IMR-90 (cell line): Measurements from ENCODE around the gene COL24A1. TPM values are rescaled to one million over a fixed set of nuclear protein-coding genes. Genes with fewer than 3 reads are reported as not detected.

Experiments
- ATAC-seq: fragments of 200-7000 bp; cut with Tn5 transposase; 2 replicates; pipeline ENCODE4 v1.9.1; 2020; ENCODE audit warnings: low read depth, mild to moderate bottlenecking, moderate library complexity
- BruUV-seq: library from RNA; stranded (reverse); fragments of 400-500 nt; replicated peaks from 2 replicates; lab custom pipeline; 2021; lab: Mats Ljungman, UMichigan
- CTCF ChIA-PET: fragments of 300-600 bp; formaldehyde crosslinking; extraction: SDS; loops from one replicate; lab custom pipeline; 2021; ENCODE audit warnings: antibody characterized with exemption; lab: Yijun Ruan, JAX
- POLR2A ChIA-PET: fragments of 300-600 bp; sonication (Branson Sonifier 250); formaldehyde crosslinking; loops from one replicate; lab custom pipeline; 2022; ENCODE audit warnings: antibody characterized with exemption; ENCODE audit not compliant: unreplicated experiment; lab: Charles Lee
- DNase-seq: peaks from one replicate; pipeline ENCODE4 v3.0.0; 2013
- H2AFZ ChIP-seq: replicated peaks from 2 replicates; pipeline ENCODE3; 2013; ENCODE audit warnings: low read length, mild to moderate bottlenecking; ENCODE audit not compliant: poor library complexity
- H2AK5ac ChIP-seq: 2 replicates; pipeline ENCODE4 v1.6.1; 2013; ENCODE audit warnings: low read depth, low read length, inconsistent platforms
- H2AK9ac ChIP-seq: replicated peaks from 2 replicates; pipeline ENCODE3; 2013; ENCODE audit warnings: mild to moderate bottlenecking, low read depth, low read length, moderate library complexity; ENCODE audit not compliant: poor library complexity
- H2BK120ac ChIP-seq: 2 replicates; pipeline ENCODE4 v1.6.1; 2013; ENCODE audit warnings: low read depth, low read length, inconsistent platforms
- H2BK15ac ChIP-seq: 3 replicates; pipeline ENCODE4 v1.6.1; 2013; ENCODE audit warnings: low read depth, low read length, inconsistent platforms
- H2BK20ac ChIP-seq: 2 replicates; pipeline ENCODE4 v1.6.1; 2013; ENCODE audit warnings: low read depth, mild to moderate bottlenecking, inconsistent platforms, low read length, moderate library complexity
- H2BK5ac ChIP-seq: 2 replicates; pipeline ENCODE4 v1.6.1; 2013; ENCODE audit warnings: mild to moderate bottlenecking, low read depth, low read length, inconsistent platforms; ENCODE audit not compliant: poor library complexity, severe bottlenecking
- H3K14ac ChIP-seq: replicated peaks from 2 replicates; pipeline ENCODE4 v1.6.1; 2013; ENCODE audit warnings: low read depth, low read length, inconsistent platforms
- H3K18ac ChIP-seq: 2 replicates; pipeline ENCODE4 v1.6.1; 2013; ENCODE audit warnings: low read depth, low read length, control low read depth
- H3K23ac ChIP-seq: 2 replicates; pipeline ENCODE4 v1.6.1; 2013; ENCODE audit warnings: low read depth, low read length, inconsistent platforms
- H3K27ac ChIP-seq: 2 replicates; pipeline ENCODE4 v1.5.1; 2013; ENCODE audit warnings: mild to moderate bottlenecking, control low read depth, low read length; ENCODE audit not compliant: insufficient read depth
- H3K27me3 ChIP-seq: 2 replicates; pipeline ENCODE4 v1.6.1; 2013; ENCODE audit warnings: low read length; ENCODE audit not compliant: control insufficient read depth, insufficient read depth
- H3K36me3 ChIP-seq: 2 replicates; pipeline ENCODE4 v1.6.1; 2013; ENCODE audit warnings: low read length, mixed read lengths; ENCODE audit not compliant: control insufficient read depth, insufficient read depth
- H3K4ac ChIP-seq: 2 replicates; pipeline ENCODE4 v1.6.1; 2013; ENCODE audit warnings: low read depth, low read length, inconsistent platforms
- H3K4me1 ChIP-seq: 2 replicates; pipeline ENCODE4 v1.6.1; 2013; ENCODE audit warnings: low read length, mixed read lengths; ENCODE audit not compliant: control insufficient read depth, insufficient read depth
- H3K4me2 ChIP-seq: 2 replicates; pipeline ENCODE4 v1.6.1; 2013; ENCODE audit warnings: low read depth, mild to moderate bottlenecking, control low read depth, low read length, moderate library complexity
- H3K4me3 ChIP-seq: 2 replicates; pipeline ENCODE4 v1.5.1; 2013; ENCODE audit warnings: low read depth, mild to moderate bottlenecking, control low read depth, low read length, moderate library complexity; ENCODE audit not compliant: insufficient read depth
- H3K56ac ChIP-seq: 2 replicates; pipeline ENCODE4 v1.6.1; 2013; ENCODE audit warnings: low read length, inconsistent platforms; ENCODE audit not compliant: insufficient read depth; ENCODE audit errors: extremely low read depth
- H3K79me1 ChIP-seq, 2 experiments: 2 replicates each; pipeline ENCODE4 v1.6.1; 2013; ENCODE audit warnings: low read length in 2 of 2, inconsistent platforms in 1 of 2, low read depth in 1 of 2
- H3K9ac ChIP-seq: 2 replicates; pipeline ENCODE4 v1.6.1; 2013; ENCODE audit warnings: low read depth, low read length, control low read depth
- H3K9me1 ChIP-seq: 2 replicates; pipeline ENCODE4 v1.6.1; 2013; ENCODE audit warnings: low read length, inconsistent platforms; ENCODE audit not compliant: insufficient read depth
- H3K9me3 ChIP-seq: 2 replicates; pipeline ENCODE4 v1.6.1; 2013; ENCODE audit warnings: low read length; ENCODE audit not compliant: control insufficient read depth, insufficient read depth
- H4K20me1 ChIP-seq: 2 replicates; pipeline ENCODE4 v1.6.1; 2013; ENCODE audit warnings: low read length, inconsistent platforms; ENCODE audit not compliant: insufficient read depth
- H4K5ac ChIP-seq: 2 replicates; pipeline ENCODE4 v1.6.1; 2013; ENCODE audit warnings: mild to moderate bottlenecking, low read depth, low read length, control low read depth
- H4K8ac ChIP-seq, 2 experiments: 2 replicates each; pipeline ENCODE4 v1.6.1; 2013; ENCODE audit warnings: low read depth in 2 of 2, low read length in 2 of 2, control low read depth in 1 of 2, inconsistent platforms in 1 of 2
- H4K91ac ChIP-seq: 2 replicates; pipeline ENCODE4 v1.6.1; 2013; ENCODE audit warnings: low read depth, low read length, inconsistent platforms; ENCODE audit not compliant: insufficient read depth
- BHLHE40 ChIP-seq: fragments of 150-350 bp; IDR thresholded peaks from 2 replicates; pipeline ENCODE4 v1.6.1; 2016; ENCODE audit warnings: mild to moderate bottlenecking, low read depth, low read length
- CEBPB ChIP-seq: IDR thresholded peaks from 2 replicates; pipeline ENCODE4 v1.6.1; 2012; ENCODE audit warnings: low read depth, low read length, improper control_type of control experiment
- CTCF ChIP-seq: conservative IDR thresholded peaks from 2 replicates; pipeline ENCODE4 v1.5.1; 2012; ENCODE audit warnings: mild to moderate bottlenecking, low read depth, low read length, improper control_type of control experiment
- ELK1 ChIP-seq: fragments of 150-350 bp; IDR thresholded peaks from 2 replicates; pipeline ENCODE4 v1.6.1; 2016; ENCODE audit warnings: low read depth, mild to moderate bottlenecking, low read length, moderate library complexity, borderline replicate concordance
- MAFK ChIP-seq: IDR thresholded peaks from 2 replicates; pipeline ENCODE4 v1.6.1; 2012; ENCODE audit warnings: low read depth, low read length, improper control_type of control experiment
- MAZ ChIP-seq: IDR thresholded peaks from 2 replicates; pipeline ENCODE4 v1.6.1; 2012; ENCODE audit warnings: low read depth, mild to moderate bottlenecking, low read length, improper control_type of control experiment, moderate library complexity, borderline replicate concordance
- MXI1 ChIP-seq: IDR thresholded peaks from 2 replicates; pipeline ENCODE4 v1.6.1; 2012; ENCODE audit warnings: low read depth, mild to moderate bottlenecking, low read length, moderate library complexity, borderline replicate concordance
- RFX5 ChIP-seq: IDR thresholded peaks from 2 replicates; pipeline ENCODE4 v1.8.0; 2012; ENCODE audit warnings: low read depth, mild to moderate bottlenecking, low read length, moderate library complexity
- dilution Hi-C: fragments of 300-500 bp; cut with HindIII; formaldehyde crosslinking; loops from one replicate; pipeline ENCODE4 v1.14.3; 2018; ENCODE audit warnings: low sequenced_read_pairs; ENCODE audit not compliant: unreplicated experiment
- in situ Hi-C: fragments of 300-500 bp; cut with MboI; formaldehyde crosslinking; loops from 3 replicates; pipeline ENCODE4 v1.14.3; 2019; ENCODE audit warnings: low sequenced_read_pairs, inconsistent platforms, mixed read lengths
- intact Hi-C: fragments of 100-400 bp; cut with micrococcal nuclease; formaldehyde crosslinking; loops from 2 replicates; pipeline ENCODE4 v1.10.0; 2022
- polyA plus RNA-seq, 3 experiments: library from polyadenylated mRNA; depleted of rRNA; stranded (reverse); fragments of >200 nt; gene quantifications; 2 replicates each; pipeline ENCODE4 v1.2.3, GENCODE V29; 2012; ENCODE audit warnings: low replicate concordance in 1 of 3
- total RNA-seq: library from RNA; depleted of rRNA; stranded (reverse); fragments of >200 nt; gene quantifications from 2 replicates; pipeline ENCODE4 v1.2.3, GENCODE V29; 2012

Gene COL24A1
- total and polyA plus RNA-seq, 2 of the 4 experiments (the other 2 are of a cell fraction), result 1.4 to 2.2 TPM

- ATAC-seq (no peak), DNase-seq (no peak)
- H4K20me1 ChIP-seq, result no peaks in the 10 kb centered on the region
- H3K9me1 ChIP-seq, result no peaks in the 10 kb centered on the region
- no TSS peak for BruUV-seq
- H3K4me3 ChIP-seq, result no peak overlapping the region
- ChIA-PET CTCF (interaction anchor here (0.7 to 1.6 kb wide), 2 partner anchors 153 to 456 kb away, joined by 3 to 4 read pairs; no protein-coding TSS in a partner anchor), POLR2A (no interaction called here)
- H3K56ac ChIP-seq, result no peak overlapping the region
- no peak overlapping the region for H2BK15ac ChIP-seq
- no peak overlapping the region for H2AK5ac ChIP-seq
- H4K5ac ChIP-seq, result no peak overlapping the region
- H3K36me3 ChIP-seq, result peaks cover 7% of the 10 kb centered on the region
- no peak overlapping the region for H3K9ac ChIP-seq
- no peak overlapping the region for H4K8ac ChIP-seq
- H2BK5ac ChIP-seq, result no peak overlapping the region
- intact Hi-C loops (no loop called here), in situ Hi-C loops (loop anchor here (5.0 kb wide), 1 partner anchor 386 kb away; no protein-coding TSS in a partner anchor), dilution Hi-C loops (no loop called here)
- no peak overlapping the region for H3K4ac ChIP-seq
- H3K18ac ChIP-seq, result no peak overlapping the region
- no peaks in the 10 kb centered on the region for H3K9me3 ChIP-seq
- H3K14ac ChIP-seq, result no peak overlapping the region
- peaks cover 9 to 18% of the 10 kb centered on the region in 2 experiments; a peak in 3 of 4 replicates for H3K79me1 ChIP-seq
- no peak overlapping the region for H2BK20ac ChIP-seq
- H2AFZ ChIP-seq, result no peak overlapping the region
- TF ChIP-seq MXI1 (no peak), MAFK (no peak), CEBPB (no peak), RFX5 (no peak), MAZ (no peak), CTCF (no peak), ELK1 (no peak), BHLHE40 (no peak)
- H4K91ac ChIP-seq, result no peak overlapping the region
- H2BK120ac ChIP-seq, result no peak overlapping the region
- no peak overlapping the region for H3K23ac ChIP-seq
- no peaks in the 10 kb centered on the region for H3K27me3 ChIP-seq
- no peak overlapping the region for H3K27ac ChIP-seq
- H2AK9ac ChIP-seq, result no peak overlapping the region
- no peak overlapping the region for H3K4me2 ChIP-seq
- peaks cover 2% of the 10 kb centered on the region; the same call in 1 of the 2 replicates for H3K4me1 ChIP-seq
Measured at GRCh38 chr1:85697895-85698294, 458.7 kb downstream of the COL24A1 start.
